ENCODE data around the gene POU4F1. TPM values are rescaled to one million over a fixed set of nuclear protein-coding genes. Genes with fewer than 3 reads are reported as not detected.

POU4F1 gene
- total RNA-seq, 4 donors from 2014 or later, result not detected

DNA sequence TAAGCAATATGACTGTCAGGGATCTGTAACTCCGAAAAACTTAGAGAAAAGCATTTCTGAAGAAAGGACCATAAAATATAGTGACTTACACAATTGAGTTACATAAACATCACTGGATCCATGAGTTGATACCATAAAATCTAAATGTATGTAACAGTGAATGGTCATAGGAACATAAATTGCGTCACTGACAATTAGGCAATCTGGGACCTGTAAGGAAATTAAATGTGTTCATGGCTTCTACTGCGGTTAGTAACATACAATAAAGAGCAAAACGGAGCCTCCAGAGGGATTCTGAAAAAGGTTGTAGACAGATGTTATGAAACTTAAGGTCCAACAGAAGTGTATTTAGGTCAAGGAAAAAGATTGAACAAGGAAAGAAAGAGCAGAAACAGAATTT lies 27.1 kb downstream of the POU4F1 start:
- H3K4me3 ChIP-seq, result no peak overlapping the region
- no peaks in the 10 kb centered on the region for H3K4me1 ChIP-seq
- intact Hi-C loops (cut with DNase I), result no loop called here
- DNase-seq (ENCODE audit: extremely low spot score), result no peak
- peaks cover 0 to 4% (median 0%) of the 10 kb centered on the region in 4 donors for H3K9me3 ChIP-seq
- TF ChIP-seq POLR2AphosphoS5 (IDR thresholded peaks at IDR 0.05) (no peak), POLR2A (IDR thresholded peaks at IDR 0.05; ENCODE audit: low read depth) (no peak)
- peaks cover 0 to 14% (median 0%) of the 10 kb centered on the region in 4 donors for H3K27me3 ChIP-seq
- no peak overlapping the region for H3K27ac ChIP-seq (replicated peaks in 1 of 4)
- no peaks in the 10 kb centered on the region for H3K36me3 ChIP-seq
- WGBS, result 88% methylated on average over 4 of the region's 4 CpGs

DNA sequence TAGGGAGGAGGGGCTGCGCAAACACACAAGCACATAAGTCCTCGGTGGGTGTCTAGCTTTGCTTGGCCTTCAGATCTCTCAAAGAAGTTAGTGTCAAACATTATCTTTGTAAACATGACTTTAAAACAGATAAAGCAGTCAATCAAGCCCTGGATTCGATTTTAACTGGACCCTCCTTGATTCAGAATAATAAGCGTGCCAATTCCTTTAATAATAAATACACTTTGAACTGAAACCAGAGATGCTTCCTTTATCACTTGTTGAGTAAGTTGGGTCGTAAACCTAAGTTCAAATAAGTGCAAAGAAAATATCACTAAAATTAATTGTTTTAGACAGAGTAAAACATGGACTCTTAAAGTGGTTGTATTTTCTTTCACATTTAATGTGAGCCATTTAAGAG lies 30.9 kb downstream of the POU4F1 start:
- Histone ChIP-seq H3K36me3 (no peaks in the 10 kb centered on the region), H3K27me3 (peaks cover 0 to 5% (median 0%) of the 10 kb centered on the region in 4 donors), H3K4me3 (no peak overlapping the region), H3K27ac (replicated peaks in 1 of 4) (no peak overlapping the region), H3K4me1 (no peaks in the 10 kb centered on the region), H3K9me3 (peaks cover 0 to 4% (median 0%) of the 10 kb centered on the region in 4 donors)
- intact Hi-C loops (cut with DNase I), result no loop called here
- TF ChIP-seq EP300 (IDR thresholded peaks at IDR 0.05) (no peak), POLR2A (IDR thresholded peaks at IDR 0.05; ENCODE audit: low read depth) (no peak), POLR2AphosphoS5 (IDR thresholded peaks at IDR 0.05) (no peak)
- TF ChIP-seq, protein P1, sequence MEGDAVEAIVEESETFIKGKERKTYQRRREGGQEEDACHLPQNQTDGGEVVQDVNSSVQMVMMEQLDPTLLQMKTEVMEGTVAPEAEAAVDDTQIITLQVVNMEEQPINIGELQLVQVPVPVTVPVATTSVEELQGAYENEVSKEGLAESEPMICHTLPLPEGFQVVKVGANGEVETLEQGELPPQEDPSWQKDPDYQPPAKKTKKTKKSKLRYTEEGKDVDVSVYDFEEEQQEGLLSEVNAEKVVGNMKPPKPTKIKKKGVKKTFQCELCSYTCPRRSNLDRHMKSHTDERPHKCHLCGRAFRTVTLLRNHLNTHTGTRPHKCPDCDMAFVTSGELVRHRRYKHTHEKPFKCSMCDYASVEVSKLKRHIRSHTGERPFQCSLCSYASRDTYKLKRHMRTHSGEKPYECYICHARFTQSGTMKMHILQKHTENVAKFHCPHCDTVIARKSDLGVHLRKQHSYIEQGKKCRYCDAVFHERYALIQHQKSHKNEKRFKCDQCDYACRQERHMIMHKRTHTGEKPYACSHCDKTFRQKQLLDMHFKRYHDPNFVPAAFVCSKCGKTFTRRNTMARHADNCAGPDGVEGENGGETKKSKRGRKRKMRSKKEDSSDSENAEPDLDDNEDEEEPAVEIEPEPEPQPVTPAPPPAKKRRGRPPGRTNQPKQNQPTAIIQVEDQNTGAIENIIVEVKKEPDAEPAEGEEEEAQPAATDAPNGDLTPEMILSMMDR (IDR thresholded peaks at IDR 0.05), result no peak
- DNase-seq (ENCODE audit: extremely low spot score), result no peak
- WGBS, result 71% methylated on average over 5 of the region's 5 CpGs

- Histone ChIP-seq H3K4me3 (no peak overlapping the region), H3K36me3 (no peaks in the 10 kb centered on the region), H3K27ac (replicated peaks in 1 of 4) (no peak overlapping the region), H3K27me3 (peaks cover 0 to 21% (median 0%) of the 10 kb centered on the region in 4 donors), H3K4me1 (no peaks in the 10 kb centered on the region), H3K9me3 (no peaks in the 10 kb centered on the region)
- DNase-seq (ENCODE audit: extremely low spot score), result no peak
- TF ChIP-seq POLR2AphosphoS5 (IDR thresholded peaks at IDR 0.05) (no peak), EP300 (IDR thresholded peaks at IDR 0.05) (no peak), POLR2A (IDR thresholded peaks at IDR 0.05; ENCODE audit: low read depth) (no peak)
- TF ChIP-seq, protein P1 (IDR thresholded peaks at IDR 0.05), result no peak
- WGBS, result 93% methylated on average over 1 of the region's 1 CpG
- intact Hi-C loops (cut with DNase I), result no loop called here
These were observed 34.3 kb downstream of the POU4F1 start for GRCh38 chr13:78569029-78569428.

DNA sequence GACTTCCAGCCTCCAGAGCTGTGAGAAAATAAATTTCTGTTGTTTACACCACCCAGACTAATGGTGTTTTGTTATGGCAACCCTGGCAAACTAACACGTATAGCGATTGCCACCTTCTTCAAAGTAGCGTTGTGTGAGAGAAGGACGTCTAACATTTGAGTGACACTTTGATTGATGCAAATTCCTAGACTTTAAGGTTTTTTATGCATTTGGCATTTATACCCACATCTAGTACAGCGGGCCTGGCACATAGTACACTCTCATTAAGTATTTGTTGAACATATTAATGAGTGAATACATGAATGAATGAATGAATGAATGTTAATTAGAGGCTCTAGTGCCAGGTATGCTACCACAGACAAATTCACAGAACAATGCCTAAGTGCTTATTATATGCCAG lies 36.7 kb downstream of the POU4F1 start:
- H3K27ac ChIP-seq (replicated peaks in 1 of 4), result no peak overlapping the region
- no peaks in the 10 kb centered on the region for H3K9me3 ChIP-seq
- TF ChIP-seq EP300 (IDR thresholded peaks at IDR 0.05) (no peak), POLR2A (IDR thresholded peaks at IDR 0.05; ENCODE audit: low read depth) (no peak), POLR2AphosphoS5 (IDR thresholded peaks at IDR 0.05) (no peak)
- TF ChIP-seq, protein P1 (IDR thresholded peaks at IDR 0.05), result no peak
- 77% methylated on average over 5 of the region's 5 CpGs for WGBS
- H3K27me3 ChIP-seq, result peaks cover 0 to 26% (median 0%) of the 10 kb centered on the region in 4 donors
- H3K4me1 ChIP-seq, result no peaks in the 10 kb centered on the region
- intact Hi-C loops (cut with DNase I), result no loop called here
- H3K36me3 ChIP-seq, result no peaks in the 10 kb centered on the region
- H3K4me3 ChIP-seq, result no peak overlapping the region
- no peak for DNase-seq (ENCODE audit: extremely low spot score)

GRCh38 chr13:78562237-78562889 lies 41.0 kb downstream of the POU4F1 start:
- WGBS, result 44% methylated on average over 5 of the region's 5 CpGs

More at GRCh38 chr13:78562237-78562889, 41.0 kb downstream of the POU4F1 start:
- no peak overlapping the region for H3K4me3 ChIP-seq
- no peaks in the 10 kb centered on the region for H3K36me3 ChIP-seq
- H3K27ac ChIP-seq (replicated peaks in 1 of 4), result no peak overlapping the region
- intact Hi-C loops (cut with DNase I), result no loop called here
- no peaks in the 10 kb centered on the region for H3K9me3 ChIP-seq
- TF ChIP-seq POLR2A (IDR thresholded peaks at IDR 0.05; ENCODE audit: low read depth), result no peak
- TF ChIP-seq, protein P1 (IDR thresholded peaks at IDR 0.05), result no peak
- TF ChIP-seq POLR2AphosphoS5 (IDR thresholded peaks at IDR 0.05), result no peak
- TF ChIP-seq EP300 (IDR thresholded peaks at IDR 0.05), result no peak
- H3K27me3 ChIP-seq, result peaks cover 0 to 27% (median 0%) of the 10 kb centered on the region in 4 donors
- DNase-seq (ENCODE audit: extremely low spot score), result no peak
- H3K4me1 ChIP-seq, result no peaks in the 10 kb centered on the region

Other genes with a start within 250 kb of the POU4F1 start
- gene OBI1, start 55.6 kb upstream of the POU4F1 start, total RNA-seq, result 10 to 100 TPM in 3 of 4 donors, 1 to 10 TPM in 1; 8.3 to 13.3 (median 10.5) TPM